ENCODE data around the gene WFDC1.
A peak's percentile ranks its signal among the peaks of the same experiment; 100 is the strongest.

The WFDC1 gene

DNA sequence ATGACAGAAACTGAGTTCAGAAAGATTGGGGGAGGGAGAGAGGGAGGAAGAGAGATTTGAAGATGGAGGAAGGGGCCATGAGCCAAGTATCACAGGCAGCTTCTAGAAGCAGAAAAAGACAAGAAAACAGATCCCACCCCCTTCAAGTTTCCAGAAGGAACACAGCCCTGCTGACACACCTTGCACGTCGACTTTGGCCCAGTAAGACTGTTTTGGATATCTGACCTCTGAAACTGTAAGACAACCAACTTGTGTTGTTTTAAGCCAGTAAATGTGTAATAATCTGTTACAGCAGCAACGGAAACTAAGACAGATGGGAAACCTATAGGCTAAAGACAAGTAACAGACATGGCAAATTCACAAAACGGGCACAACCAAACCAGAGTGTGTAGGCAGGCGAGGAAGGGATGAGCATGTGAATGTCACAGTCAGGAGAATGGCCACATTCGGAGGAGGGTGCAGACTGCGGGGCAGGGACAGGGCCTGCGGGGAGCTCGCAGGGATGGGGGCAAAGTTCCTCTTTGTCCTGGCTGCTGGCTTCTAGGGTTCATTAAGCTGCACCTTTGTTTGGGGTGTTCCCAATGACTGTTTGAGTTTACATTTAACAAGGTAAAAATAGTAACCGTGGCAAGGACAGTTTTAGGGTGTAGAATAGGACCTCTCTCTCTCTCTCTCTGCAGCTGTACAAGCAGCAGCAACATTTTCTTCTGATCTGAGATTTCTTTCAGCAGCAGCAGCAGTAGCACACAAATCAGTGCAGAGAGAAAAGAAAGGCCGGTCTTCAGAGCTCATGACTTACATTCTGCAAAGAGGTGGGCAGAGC is 55.4 kb downstream of the WFDC1 start:
- no peak for DNase-seq (ENCODE audit: low read depth in 2 of 2, low spot score in 1 of 2)

DNA sequence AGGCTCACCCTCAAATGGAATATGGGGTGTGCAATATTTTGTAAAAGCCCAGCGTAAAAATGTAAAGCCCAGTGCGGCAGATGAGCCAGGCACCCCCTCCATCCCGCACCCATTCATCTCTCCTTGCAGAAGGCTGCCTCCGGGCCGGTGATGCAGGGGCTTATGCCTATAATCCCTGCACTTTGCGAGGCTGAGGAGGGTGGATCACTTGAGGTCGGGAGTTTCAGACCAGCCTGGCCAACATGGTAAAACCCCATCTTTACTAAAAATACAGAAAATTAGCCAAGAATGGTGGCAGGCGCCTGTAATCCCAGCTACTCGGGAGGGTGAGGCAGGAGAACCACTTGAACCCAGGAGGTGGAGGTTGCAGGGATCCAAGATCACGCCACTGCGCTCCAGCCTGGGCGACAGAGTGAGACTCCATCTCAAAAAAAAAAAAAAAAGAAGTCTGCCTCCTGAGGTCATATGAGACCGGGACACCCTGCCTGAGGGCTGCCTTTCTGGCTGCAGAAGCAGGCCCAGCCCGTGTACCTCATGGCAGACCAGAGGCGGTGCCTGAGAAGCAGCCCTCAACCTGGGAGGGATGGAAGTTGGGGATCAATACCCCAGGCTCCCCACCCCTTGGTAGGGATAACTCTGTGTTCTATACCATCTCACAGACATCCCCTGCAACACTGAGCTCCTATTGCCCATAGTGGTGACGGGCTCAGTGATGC is 56.2 kb downstream of the WFDC1 start:
- DNase-seq (ENCODE audit: low read depth in 2 of 2, low spot score in 1 of 2), result no peak

DNA sequence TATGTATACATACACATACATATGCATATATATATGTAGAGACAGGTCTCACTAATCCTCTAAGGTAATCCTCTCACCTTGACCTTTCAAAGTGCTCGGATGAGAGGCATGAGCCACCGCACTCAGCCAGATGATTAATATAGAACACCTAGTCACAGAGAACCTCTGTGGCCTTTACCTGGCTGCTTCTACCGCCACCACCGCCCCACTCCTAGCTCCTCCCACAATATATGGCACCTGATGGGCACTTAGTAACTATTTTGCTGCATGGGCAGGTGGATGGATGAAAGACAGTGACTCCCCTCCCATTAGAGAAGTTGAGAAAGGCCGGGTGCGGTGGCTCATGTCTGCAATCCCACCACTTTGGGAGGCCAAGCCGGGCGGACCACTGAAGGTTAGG is 57.0 kb downstream of the WFDC1 start:
- DNase-seq (ENCODE audit: low read depth in 2 of 2, low spot score in 1 of 2), result no peak

DNA sequence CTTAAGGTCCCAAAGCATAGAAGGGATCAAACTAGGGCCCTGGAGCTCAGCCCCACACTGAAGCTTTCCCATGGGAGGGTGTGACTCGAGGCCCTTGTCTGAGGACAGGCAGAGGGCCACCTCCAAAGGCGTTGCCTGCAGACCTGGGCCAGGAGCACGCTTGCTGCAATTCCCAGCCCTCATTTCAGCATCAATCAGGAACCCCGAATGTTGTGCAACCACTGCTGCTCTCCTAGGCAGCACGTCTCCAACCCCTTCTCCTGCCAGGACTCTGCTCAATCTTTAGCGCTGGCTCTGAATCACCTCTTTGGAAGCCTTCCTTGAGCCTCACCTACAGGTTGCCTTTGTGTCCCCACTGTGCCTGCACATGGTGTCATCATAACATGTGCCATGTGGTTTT is 59.6 kb downstream of the WFDC1 start:
- DNase-seq (ENCODE audit: low read depth in 2 of 2, low spot score in 1 of 2), result no peak

DNA sequence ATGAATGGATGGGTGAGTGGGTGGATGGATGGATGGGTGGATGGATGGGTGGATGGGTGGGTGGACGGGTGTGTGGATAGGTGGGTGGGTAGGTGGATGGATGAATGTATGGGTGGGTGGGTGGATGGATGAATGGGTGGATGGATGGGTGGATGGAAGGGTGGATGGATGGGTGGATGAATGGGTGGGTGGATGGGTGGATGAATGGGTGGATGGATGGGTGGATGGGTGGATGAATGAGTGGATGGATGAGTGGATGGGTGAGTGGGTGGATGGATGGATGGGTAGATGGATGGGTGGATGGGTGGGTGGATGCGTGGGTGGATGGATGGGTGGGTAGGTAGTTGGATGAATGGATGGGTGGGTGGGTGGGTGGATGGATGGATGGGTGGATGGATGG is 60.5 kb downstream of the WFDC1 start:
- no peak for DNase-seq (ENCODE audit: low read depth in 2 of 2, low spot score in 1 of 2)

DNA sequence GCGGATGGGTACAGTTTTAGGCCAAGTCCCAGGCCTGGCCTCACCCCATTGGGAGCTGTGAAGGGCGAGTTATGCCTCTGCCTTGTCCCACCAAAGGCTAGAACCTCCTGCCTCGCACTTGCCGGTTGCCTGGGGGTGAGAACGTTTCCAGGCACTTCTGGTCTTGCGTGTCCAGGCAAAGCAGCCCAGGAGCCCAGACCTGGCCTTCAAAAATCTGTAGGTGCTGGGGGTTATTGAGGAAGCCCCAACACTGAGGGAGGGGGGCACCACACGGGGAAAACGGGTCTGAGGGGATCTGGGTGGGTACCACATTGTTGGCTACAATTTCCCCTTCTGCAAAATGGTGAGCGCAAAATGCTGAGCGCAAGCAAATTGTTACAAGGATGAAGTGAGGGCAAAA is 61.5 kb downstream of the WFDC1 start:
- no peak for DNase-seq (ENCODE audit: low read depth in 2 of 2, low spot score in 1 of 2)

DNA sequence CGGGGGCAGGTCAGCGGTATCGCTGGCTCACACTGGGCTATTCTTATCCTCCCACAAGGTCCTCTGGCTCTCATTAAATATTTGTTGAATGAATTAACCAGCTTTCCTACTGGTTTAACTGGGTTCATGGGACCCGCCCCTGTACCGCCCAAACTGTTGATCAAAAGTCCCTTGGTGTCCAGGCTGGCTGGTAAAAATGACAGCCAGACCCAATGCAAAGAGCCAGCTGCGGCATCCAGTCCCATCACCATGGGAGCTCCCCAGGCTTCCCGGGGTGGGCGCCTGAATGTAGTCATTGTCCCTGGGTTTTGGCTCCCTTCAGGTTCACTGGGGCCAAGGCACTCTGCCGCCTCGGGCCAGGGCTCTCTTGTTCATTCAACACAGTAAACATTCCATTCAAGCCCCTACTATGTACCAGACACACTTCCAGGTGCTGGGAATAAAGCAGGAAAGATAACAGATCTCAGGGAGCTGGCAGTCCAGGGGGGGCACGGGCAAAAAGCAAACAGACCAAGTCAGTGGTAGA is 62.0 kb downstream of the WFDC1 start:
- DNase-seq (ENCODE audit: low read depth in 2 of 2, low spot score in 1 of 2), result no peak

DNA sequence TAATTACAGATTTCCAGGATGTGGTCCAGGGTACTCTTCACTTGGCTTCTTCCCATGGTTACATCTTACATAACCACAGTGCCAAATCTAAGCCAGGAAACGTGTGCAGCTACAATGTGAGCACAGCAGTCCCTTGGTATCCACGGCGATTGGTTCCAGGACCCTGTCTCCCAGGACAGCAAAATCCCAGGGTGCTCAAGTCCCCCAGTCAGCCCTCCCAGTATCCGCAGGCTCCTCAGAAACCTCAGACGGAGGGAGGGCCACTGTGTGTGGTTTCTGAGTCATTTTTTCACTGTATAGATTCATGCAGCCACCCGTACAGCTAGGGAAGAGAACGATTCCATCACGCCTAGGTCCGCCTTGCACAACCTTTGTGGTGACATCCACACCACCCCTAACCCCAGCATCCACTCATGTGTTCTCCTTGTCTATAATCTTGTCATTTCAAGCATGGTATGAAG is 62.5 kb downstream of the WFDC1 start:
- DNase-seq (ENCODE audit: low read depth in 2 of 2, low spot score in 1 of 2), result no peak

DNA sequence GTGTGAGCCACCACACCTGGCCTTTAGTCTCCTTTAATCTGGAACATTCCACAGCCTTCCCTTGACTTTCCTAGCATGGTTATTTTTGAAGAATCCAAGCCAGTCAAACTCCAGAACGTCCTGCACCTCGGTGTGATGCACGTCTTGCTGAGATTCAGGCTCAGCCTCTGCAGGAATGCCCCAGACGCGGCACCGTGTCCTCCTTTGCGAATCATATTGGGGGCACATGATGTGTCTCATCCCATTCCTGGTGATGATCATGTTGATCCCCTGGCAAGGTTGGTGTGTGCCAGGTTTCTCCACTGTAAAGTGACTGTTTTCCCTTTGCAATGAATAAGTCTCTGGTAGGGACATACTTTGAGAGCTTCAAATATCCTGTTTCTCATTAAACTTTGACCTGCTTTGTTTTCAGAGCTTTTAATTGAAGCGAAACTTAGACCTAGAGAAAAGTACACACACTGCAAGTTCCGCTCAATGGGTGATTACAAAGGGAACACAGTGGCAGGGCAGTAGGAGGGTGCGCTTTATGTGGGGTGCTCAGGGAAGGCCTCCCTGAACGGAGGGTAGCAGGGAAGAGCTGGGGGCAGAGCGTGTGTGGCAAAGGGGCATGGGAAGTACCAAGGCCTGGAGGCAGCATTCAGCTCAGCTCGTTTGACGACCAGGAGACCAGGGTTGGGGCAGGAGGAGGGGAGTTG is 64.1 kb downstream of the WFDC1 start:
- DNase-seq (ENCODE audit: low read depth in 2 of 2, low spot score in 1 of 2), result no peak

DNA sequence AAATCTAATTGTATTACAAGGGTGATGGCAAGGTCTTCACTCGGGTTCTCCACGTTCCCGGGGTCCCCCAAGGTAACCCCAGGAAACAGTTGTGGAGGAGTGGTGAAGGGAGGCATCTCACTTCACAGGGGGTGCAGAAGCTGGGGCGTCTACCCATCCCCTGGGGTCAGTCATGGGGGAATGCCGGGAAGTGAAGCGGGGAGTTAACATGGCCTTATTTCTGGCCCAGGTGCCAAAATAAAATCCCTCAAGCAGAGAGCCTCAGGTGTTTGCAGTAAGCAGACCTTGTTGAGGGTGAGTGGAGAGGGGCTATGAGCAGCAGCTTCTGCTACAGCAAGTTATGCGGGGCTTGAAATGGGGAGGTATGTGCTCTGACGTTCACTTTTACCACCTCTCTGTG is 64.6 kb downstream of the WFDC1 start:
- no peak for DNase-seq (ENCODE audit: low read depth in 2 of 2, low spot score in 1 of 2)

DNA sequence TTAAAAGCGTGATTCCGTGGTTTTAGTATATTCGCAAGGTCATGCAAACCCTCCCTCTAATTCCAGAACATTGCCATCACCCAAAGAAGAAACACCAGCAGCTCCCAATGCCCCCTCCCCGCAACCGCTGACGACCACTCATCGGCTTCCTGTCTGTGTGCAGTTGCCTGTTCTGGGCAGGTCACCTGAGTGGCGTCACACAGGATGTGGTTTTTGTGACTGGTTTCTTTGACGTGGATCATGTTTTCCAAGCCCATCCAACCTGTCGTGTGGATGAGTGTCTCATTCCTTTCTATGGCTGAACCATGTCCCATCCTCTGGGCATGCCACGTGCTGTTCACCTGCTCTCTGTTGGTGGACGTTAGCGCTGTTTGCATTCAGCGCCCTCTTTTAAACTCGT is 65.5 kb downstream of the WFDC1 start:
- peak in 1 of 2 donors; percentile 13 for DNase-seq (ENCODE audit: low read depth in 2 of 2, low spot score in 1 of 2)

DNA sequence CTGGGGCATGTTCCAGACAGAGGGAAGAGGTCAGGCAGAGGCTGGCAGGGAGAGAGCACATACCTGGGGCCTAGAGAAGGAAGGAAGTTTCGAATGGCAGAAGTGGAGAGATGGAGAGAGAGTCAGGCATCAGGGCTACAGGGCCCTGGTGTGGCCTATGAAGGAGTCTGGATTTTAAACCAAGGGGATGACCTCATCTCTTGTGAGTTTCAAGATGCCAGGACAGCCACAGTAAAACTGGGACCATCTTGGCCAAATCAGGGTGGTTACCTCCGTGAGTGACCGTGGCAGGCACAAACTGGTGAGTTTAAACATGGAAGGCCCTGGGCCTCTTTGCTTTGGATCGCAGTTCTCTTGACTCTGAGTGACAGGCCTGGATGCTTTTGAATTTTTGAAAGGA is 66.1 kb downstream of the WFDC1 start:
- no peak for DNase-seq (ENCODE audit: low read depth in 2 of 2, low spot score in 1 of 2)

DNA sequence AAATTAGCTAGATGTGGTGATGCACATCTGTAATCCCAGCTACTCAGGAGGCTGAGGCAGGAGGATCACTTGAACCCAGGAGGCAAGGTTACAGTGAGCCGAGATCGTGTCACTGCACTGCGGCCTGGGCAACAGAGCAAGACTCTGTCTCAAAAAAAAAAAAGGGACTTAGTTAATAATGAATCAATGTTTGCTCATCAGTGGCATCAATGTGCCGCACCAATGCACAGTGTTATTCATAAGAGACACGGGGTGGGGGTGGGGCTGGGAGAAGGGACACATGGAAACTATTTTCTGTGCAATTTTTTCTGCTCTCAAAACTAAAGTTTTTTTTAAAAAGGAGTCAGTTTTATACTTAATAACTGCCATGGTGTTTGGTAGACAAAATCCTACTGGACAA is 66.9 kb downstream of the WFDC1 start:
- DNase-seq (ENCODE audit: low read depth in 2 of 2, low spot score in 1 of 2), result no peak

DNA sequence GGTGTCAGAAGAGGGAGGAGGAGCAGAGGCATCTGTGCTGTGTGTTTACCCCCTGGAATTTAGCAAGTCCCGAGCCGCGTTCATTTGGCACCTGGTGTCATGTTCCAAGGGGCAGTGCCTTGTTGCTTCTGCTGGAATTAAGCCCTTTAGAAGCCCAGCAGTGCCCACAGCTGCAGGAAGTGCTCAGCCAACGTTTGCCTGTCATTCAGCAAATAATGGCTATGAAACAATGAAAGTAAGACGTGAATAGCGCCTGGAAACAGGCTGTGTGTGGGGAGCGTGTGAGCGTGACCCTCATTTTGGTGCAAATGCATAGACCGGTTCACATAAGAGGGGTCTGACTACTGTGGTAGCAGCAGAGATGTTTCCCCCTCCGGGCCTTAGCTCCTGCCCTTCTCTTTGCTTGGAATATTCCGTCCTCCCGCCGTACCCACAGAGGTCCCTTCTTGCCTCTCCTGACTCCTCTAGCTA is 67.8 kb downstream of the WFDC1 start:
- DNase-seq (ENCODE audit: low read depth in 2 of 2, low spot score in 1 of 2), result no peak

DNA sequence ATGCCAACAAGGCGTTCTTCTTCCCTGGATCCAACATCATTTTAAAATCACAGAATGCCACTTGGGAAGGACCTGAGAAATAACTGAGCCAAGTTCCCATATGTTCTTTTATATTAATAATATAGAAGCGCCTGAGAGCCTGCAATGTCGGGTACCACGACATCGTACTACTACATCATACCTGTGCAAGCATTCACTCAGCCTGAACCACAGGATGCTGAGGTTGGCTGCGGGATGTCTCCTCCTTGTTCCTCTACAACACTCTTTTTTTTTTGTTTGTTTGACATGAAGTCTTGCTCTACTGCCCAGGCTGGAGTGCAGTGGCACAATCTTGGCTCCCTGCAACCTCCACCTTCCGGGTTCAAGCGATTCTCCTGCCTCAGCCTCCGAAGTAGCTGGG is 71.5 kb downstream of the WFDC1 start:
- no peak for DNase-seq (ENCODE audit: low read depth in 2 of 2, low spot score in 1 of 2)

DNA sequence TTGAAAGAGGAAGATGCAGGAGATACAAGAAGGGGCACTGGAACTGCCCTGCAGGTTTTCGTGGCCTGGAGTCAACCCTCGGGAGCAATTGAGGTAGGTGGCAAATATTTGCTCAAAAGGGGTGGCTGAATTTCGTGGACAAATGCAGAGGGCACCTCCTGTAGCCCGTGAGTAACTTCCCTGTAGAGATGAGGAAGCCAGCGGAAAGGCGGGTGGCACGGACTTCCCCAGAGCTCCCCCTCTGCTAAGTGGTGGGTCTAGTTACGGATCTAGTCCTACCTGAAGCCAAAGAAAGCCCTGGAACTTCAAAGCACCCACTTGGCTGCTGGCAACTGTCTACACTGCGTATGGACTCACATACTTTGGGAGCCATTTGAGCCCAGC is 72.6 kb downstream of the WFDC1 start:
- DNase-seq (ENCODE audit: low read depth in 2 of 2, low spot score in 1 of 2), result no peak

DNA sequence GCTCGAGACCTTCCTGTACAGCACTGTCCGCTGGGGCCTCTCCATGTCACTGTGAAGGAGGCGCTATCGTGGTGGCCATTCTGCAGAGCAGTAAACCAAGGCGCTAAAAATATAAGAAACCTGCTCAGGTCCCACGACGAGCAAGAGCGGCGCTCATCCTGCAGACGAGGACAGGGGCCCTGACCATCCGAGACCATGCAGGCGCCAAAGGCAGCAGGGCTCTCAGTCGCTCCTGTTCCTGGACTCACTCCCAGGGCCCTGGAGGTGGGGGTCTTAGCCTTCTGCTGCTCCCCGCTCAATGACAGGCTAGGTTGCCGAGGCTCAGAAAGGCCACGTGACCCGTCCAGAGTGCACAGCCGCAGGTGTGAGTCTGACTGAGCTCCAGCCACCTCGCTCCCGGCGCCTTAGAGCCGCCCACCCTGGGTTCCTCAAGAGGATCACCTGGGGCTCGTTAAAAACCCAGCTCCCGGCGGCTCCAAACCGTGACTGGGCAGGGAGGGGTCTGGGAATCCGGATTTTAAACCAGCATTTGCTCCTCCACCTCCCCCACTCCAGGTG is 73.2 kb downstream of the WFDC1 start:
- no peak for DNase-seq (ENCODE audit: low read depth in 2 of 2, low spot score in 1 of 2)

DNA sequence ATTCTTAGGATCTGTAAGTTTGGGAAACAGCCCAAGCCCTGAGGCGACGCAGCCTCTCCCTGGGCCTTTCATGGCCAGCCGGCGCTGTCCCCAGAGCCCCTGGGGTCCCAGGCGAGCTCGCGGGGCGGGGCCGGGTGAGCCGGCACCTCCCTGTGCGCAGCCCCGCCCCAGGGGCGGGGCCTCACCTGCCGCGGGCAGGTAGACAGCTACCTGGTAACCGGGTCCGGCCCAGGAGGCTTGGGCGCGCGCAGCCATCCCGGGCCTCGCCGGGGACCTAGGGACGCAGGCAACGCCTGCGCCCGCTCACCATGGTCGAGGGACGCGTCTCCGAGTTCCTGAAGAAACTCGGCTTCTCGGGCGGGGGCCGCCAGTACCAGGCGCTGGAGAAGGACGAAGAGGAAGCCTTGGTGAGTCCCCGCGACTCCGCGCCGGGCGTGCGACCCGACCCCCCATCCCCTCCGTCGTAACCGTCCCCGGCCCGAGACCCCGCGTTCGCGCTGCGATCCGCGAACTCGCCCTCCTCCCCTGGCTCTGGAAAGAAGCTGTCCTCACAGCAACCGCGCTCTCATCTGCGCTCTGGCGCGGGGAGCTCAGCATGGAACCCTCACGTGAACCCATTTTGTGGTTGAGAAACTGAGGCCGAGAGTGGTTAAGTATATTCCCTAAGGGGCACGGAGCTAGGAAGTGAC is 73.8 kb downstream of the WFDC1 start, which contains the start of gene ATP2C2:
TSS of gene ATP2C2 (plus strand) at position 231 of the 689 bp plus-strand sequence. CDS start at position 309, 78 bp downstream.
- no peak for DNase-seq (ENCODE audit: low read depth in 2 of 2, low spot score in 1 of 2)

DNA sequence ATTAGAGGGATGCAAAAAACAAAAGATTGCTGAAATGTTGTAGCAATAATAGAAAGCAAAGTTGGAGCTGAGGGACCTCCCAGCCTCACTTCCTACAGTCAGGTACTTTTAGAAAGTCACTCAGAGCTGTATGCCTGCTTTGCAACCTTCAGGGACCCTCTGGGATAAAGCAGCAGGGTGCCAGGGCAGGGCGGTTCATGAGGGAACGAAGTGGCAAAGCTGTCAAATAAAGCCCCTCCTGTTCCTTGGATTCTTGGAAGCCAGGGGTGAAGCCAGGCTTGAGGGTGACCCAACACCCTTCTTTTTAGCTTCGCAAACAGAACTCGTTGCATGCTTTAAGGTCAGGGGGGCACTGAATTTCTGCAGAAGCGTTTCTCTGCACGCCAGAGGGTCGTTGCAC is 74.4 kb downstream of the WFDC1 start:
- no peak for DNase-seq (ENCODE audit: low read depth in 2 of 2, low spot score in 1 of 2)

DNA sequence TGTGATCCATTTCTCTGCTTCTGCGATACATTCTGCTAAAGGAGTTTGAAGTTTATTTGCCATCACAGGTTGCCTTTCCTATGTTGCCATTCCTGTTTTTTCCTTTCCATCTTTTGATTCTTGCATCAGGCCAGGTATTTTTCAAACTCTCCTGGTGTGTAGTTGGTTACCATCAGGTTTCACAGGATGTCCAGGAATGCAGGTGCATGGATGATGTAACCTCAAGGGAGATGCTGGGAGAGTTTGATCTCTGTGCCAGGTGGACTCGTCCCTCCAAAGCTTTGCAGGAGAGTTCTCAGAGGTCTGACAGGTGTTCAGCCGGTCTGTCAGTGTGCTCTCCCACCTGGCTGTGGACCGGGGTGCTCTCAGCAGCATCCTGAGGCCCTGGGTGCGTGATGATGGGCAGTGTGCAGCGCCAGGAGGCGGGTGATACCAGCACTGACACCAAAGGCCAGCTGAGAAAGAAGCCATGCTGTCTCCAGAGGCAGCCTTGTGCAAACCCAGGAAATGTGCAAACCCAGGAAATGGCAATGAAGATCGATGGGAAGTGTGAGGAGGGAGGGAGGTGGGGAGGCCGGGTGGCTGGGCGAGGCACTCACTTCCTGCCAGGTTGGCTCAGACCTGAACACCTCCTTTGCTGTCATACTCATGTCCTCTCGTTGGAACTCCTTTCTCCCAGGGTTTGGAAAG is 75.4 kb downstream of the WFDC1 start:
- DNase-seq (ENCODE audit: low read depth in 2 of 2, low spot score in 1 of 2), result no peak
